K562 (cell line): Measurements from ENCODE around the gene A4GALT. TPM values are rescaled to one million over a fixed set of nuclear protein-coding genes. Genes with fewer than 3 reads are reported as not detected.

Experiments
- ATAC-seq: fragments of 200-7000 bp; cut with Tn5 transposase; 3 replicates; pipeline ENCODE4 v1.9.1; 2020; ENCODE audit warnings: moderate library complexity
- BruUV-seq: library from RNA; stranded (reverse); fragments of 400-500 nt; replicated peaks from 2 replicates; lab custom pipeline; 2021; lab: Mats Ljungman, UMichigan
- CTCF ChIA-PET: fragments of 300-600 bp; formaldehyde crosslinking; extraction: SDS; loops from one replicate; lab custom pipeline; 2021; ENCODE audit warnings: low intra/inter-chr PET ratio; lab: Yijun Ruan, JAX
- POLR2A ChIA-PET: fragments of 300-600, 350-650 bp; sonication (Branson Sonifier 250); formaldehyde crosslinking; extraction: SDS; loops from one replicate; lab custom pipeline; 2021; ENCODE audit warnings: antibody characterized with exemption, inconsistent platforms; lab: Yijun Ruan, JAX
- DNase-seq, 4 experiments: peaks; one replicate each; pipeline versions ENCODE4 v3.0.0 to v3.0.0-alpha.2; 2011 to 2018; ENCODE audit warnings: low spot score in 3 of 4, mixed read lengths in 3 of 4; ENCODE audit errors: extremely low read depth in 1 of 4
- FAIRE-seq: peaks from 2 replicates; lab custom pipeline; 2011; peaks lifted over from hg19 to GRCh38; lab: Jason Lieb, UNC
- H2AFZ ChIP-seq: 2 replicates; pipeline ENCODE4 v1.6.0; 2011; ENCODE audit warnings: low read depth, low read length, control low read depth, inconsistent platforms
- H3K27ac ChIP-seq: fragments of 200-600 bp; 3 replicates; pipeline ENCODE4 v1.8.0; 2011; ENCODE audit warnings: low read depth, mild to moderate bottlenecking, control low read depth, inconsistent platforms, low read length, moderate library complexity, mixed read lengths; ENCODE audit errors: extremely low read depth
- H3K27me3 ChIP-seq, 2 experiments: fragments of 300-600 bp in 1 of 2; 2 replicates in 1 of 2; 3 replicates in 1 of 2; pipeline versions ENCODE4 v1.6.0 to v1.8.0; 2011; ENCODE audit warnings: inconsistent platforms in 2 of 2, low read length in 2 of 2, mild to moderate bottlenecking in 1 of 2, mixed read lengths in 1 of 2, moderate library complexity in 1 of 2; ENCODE audit not compliant: control insufficient read depth in 2 of 2, insufficient read depth in 2 of 2
- H3K36me3 ChIP-seq: fragments of 300-600 bp; 3 replicates; pipeline ENCODE4 v1.8.0; 2011; ENCODE audit warnings: mild to moderate bottlenecking, low read length, inconsistent platforms; ENCODE audit not compliant: control insufficient read depth, insufficient read depth
- H3K4me1 ChIP-seq, 2 experiments: fragments of 200-600 bp in 1 of 2; replicated peaks in 1 of 2; 2 replicates in 1 of 2; 3 replicates in 1 of 2; pipeline versions ENCODE4 v1.5.1 to v1.8.0; 2011; ENCODE audit warnings: inconsistent platforms in 2 of 2, low read length in 2 of 2, mild to moderate bottlenecking in 1 of 2, mixed read lengths in 1 of 2, moderate library complexity in 1 of 2; ENCODE audit not compliant: control insufficient read depth in 2 of 2, insufficient read depth in 2 of 2
- H3K4me2 ChIP-seq: 2 replicates; pipeline ENCODE4 v1.6.1; 2011; ENCODE audit warnings: low read length, control low read depth, inconsistent platforms, mixed read lengths; ENCODE audit not compliant: insufficient read depth
- H3K4me3 ChIP-seq: fragments of 200-600 bp; sonication (generic), shearing (Covaris generic); 2 replicates; pipeline ENCODE4 v1.5.1; 2016; ENCODE audit warnings: control low read depth, inconsistent platforms
- H3K79me2 ChIP-seq: fragments of 200-600 bp; 3 replicates; pipeline ENCODE4 v1.8.0; 2011; ENCODE audit warnings: low read length, inconsistent platforms; ENCODE audit not compliant: control insufficient read depth, insufficient read depth
- H3K9ac ChIP-seq, 2 experiments: 2 replicates each; pipeline versions ENCODE4 v1.6.0 to v1.6.1; 2011; ENCODE audit warnings: low read depth in 2 of 2, low read length in 2 of 2, control low read depth in 1 of 2, inconsistent platforms in 1 of 2, mild to moderate bottlenecking in 1 of 2, mixed read lengths in 1 of 2; ENCODE audit not compliant: insufficient read depth in 1 of 2
- H3K9me1 ChIP-seq: one replicate; pipeline ENCODE4 v1.6.0; 2011; ENCODE audit warnings: inconsistent platforms, mild to moderate bottlenecking, low read length, moderate library complexity; ENCODE audit not compliant: control insufficient read depth, insufficient read depth
- H3K9me3 ChIP-seq: replicated peaks from 2 replicates; pipeline ENCODE4 v1.5.1; 2011; ENCODE audit warnings: low read depth, low read length, inconsistent platforms; ENCODE audit not compliant: control insufficient read depth, insufficient read depth
- H4K20me1 ChIP-seq: replicated peaks from 2 replicates; pipeline ENCODE4 v1.6.1; 2011; ENCODE audit warnings: low read length, inconsistent platforms, mixed read lengths; ENCODE audit not compliant: control insufficient read depth, insufficient read depth
- ARID2 ChIP-seq: fragments of 450-650 bp; IDR thresholded peaks from 2 replicates; pipeline ENCODE4 v1.6.1; 2017; ENCODE audit warnings: antibody characterized with exemption, mild to moderate bottlenecking
- ATF1 ChIP-seq, 2 experiments: fragments of 450-650 bp in 1 of 2; IDR thresholded peaks; 2 replicates each; pipeline ENCODE4 v1.6.1; 2016; ENCODE audit warnings: missing compliant biosample characterization in 1 of 2, missing genetic modification characterization in 1 of 2
- BRF1 ChIP-seq: IDR thresholded peaks from 3 replicates; pipeline ENCODE4 v1.6.1; 2011; ENCODE audit warnings: borderline replicate concordance, mild to moderate bottlenecking; ENCODE audit not compliant: insufficient read length; ENCODE audit errors: extremely low read depth
- ETV6 ChIP-seq, 3 experiments: fragments of 150-350 bp in 1 of 3; sonication (generic) in 1 of 3; formaldehyde crosslinking in 1 of 3; IDR thresholded peaks; 2 replicates each; pipeline versions ENCODE4 v1.6.1 to v1.8.0; 2014 to 2022; ENCODE audit warnings: borderline replicate concordance in 2 of 3, low read depth in 2 of 3, antibody characterized with exemption in 1 of 3, low read length in 1 of 3, mild to moderate bottlenecking in 1 of 3, missing genetic modification reagents in 1 of 3
- FOSL1 ChIP-seq: fragments of 200-800 bp; sonication (Bioruptor generic); conservative IDR thresholded peaks from 2 replicates; pipeline ENCODE4 v1.6.1; 2016; ENCODE audit warnings: missing genetic modification characterization, missing compliant biosample characterization
- FOXJ3 ChIP-seq: sonication (generic); formaldehyde crosslinking; IDR thresholded peaks from 2 replicates; pipeline ENCODE4 v1.4.0; 2020; ENCODE audit warnings: mild to moderate bottlenecking, missing genetic modification reagents
- GABPB2 ChIP-seq: fragments of 250-450 bp; sonication (Bioruptor Pico); conservative IDR thresholded peaks from 2 replicates; pipeline ENCODE4 v1.5.1; 2021; ENCODE audit warnings: mild to moderate bottlenecking
- KLF16 ChIP-seq: IDR thresholded peaks from 2 replicates; pipeline ENCODE4 v1.6.1; 2016; ENCODE audit warnings: antibody characterized with exemption
- SMARCE1 ChIP-seq: fragments of 450-650 bp; IDR thresholded peaks from 2 replicates; pipeline ENCODE4 v1.7.1; 2016; ENCODE audit warnings: mild to moderate bottlenecking
- SREBF1 ChIP-seq: fragments of 150-350 bp; IDR thresholded peaks from 2 replicates; pipeline ENCODE4 v1.6.1; 2014; ENCODE audit warnings: antibody characterized with exemption, low read depth, low read length, borderline replicate concordance
- TARDBP ChIP-seq: fragments of 450-650 bp; IDR thresholded peaks from 2 replicates; pipeline ENCODE4 v1.6.1; 2016
- TCF7 ChIP-seq: sonication (generic); IDR thresholded peaks from 2 replicates; pipeline ENCODE4 v1.6.1; 2016; ENCODE audit warnings: antibody characterized with exemption, borderline replicate concordance
- U2AF2 ChIP-seq: fragments of 200-400 bp; formaldehyde crosslinking; optimal IDR thresholded peaks from 2 replicates; pipeline ENCODE3; 2017; ENCODE audit warnings: low read depth, mild to moderate bottlenecking, low read length
- ZNF124 ChIP-seq: sonication (generic); formaldehyde crosslinking; IDR thresholded peaks from 2 replicates; pipeline ENCODE4 v1.8.1; 2022; ENCODE audit warnings: missing genetic modification reagents
- ZNF408 ChIP-seq: fragments of 250-450 bp; sonication (Bioruptor Pico); IDR thresholded peaks from 2 replicates; pipeline ENCODE4 v1.4.0; 2020; ENCODE audit warnings: low read depth, mild to moderate bottlenecking, moderate library complexity
- ZNF79 ChIP-seq: fragments of 250-450 bp; sonication (Bioruptor Pico); IDR thresholded peaks from 2 replicates; pipeline ENCODE4 v1.4.0; 2020; ENCODE audit warnings: low read depth, mild to moderate bottlenecking, moderate library complexity
- WGBS: fragments of 100-300 bp; shearing (Covaris generic); methylation state at CpG from one replicate; pipeline ENCODE4 v1.1.6; 2016; ENCODE audit warnings: low coverage, mixed read lengths; ENCODE audit not compliant: insufficient coverage; ENCODE audit errors: missing lambda C conversion rate; 5-methylcytosine and 5-hydroxymethylcytosine counted together
- in situ Hi-C: fragments of 300-500 bp; cut with MboI; formaldehyde crosslinking; loops from 4 replicates; pipeline ENCODE4 v1.15.0; 2018; ENCODE audit warnings: inconsistent platforms, mixed read lengths
- intact Hi-C: fragments of 100-400 bp; cut with micrococcal nuclease; formaldehyde crosslinking; loops from 2 replicates; pipeline ENCODE4 v1.14.2; 2022
- polyA plus RNA-seq, 8 experiments: library from polyadenylated mRNA; depleted of rRNA in 4 of 8; stranded (reverse) in 5 of 8; unstranded in 3 of 8; fragments of >200 nt; fragmentation: Nextera tagmentation in 2 of 8; fragmentation: Illumina TruSeq in 1 of 8; extraction: Ambion mirVana in 2 of 8; extraction: Trizol in 1 of 8; gene quantifications; 2 replicates each; pipeline versions ENCODE4 v1.2.1 to v1.2.3, GENCODE V29; 2011 to 2014; ENCODE audit warnings: inconsistent platforms in 1 of 8, missing spikeins in 1 of 8
- total RNA-seq, 7 experiments: library from RNA; depleted of rRNA in 6 of 7; stranded (reverse); fragments of >200 nt in 6 of 7; fragmentation: Illumina TruSeq in 2 of 7; extraction: Trizol in 2 of 7; gene quantifications; 2 replicates each; pipeline versions ENCODE4 v1.2.1 to v1.2.3, GENCODE V29; 2011 to 2021; ENCODE audit warnings: low replicate concordance in 1 of 7
- TF ChIP-seq, protein P1 (sequence below): fragments of 450-650 bp; IDR thresholded peaks from 2 replicates; pipeline ENCODE4 v1.6.1; 2017; ENCODE audit warnings: antibody characterized with exemption, mild to moderate bottlenecking
- TF ChIP-seq, protein P2 (sequence below): sonication (generic); formaldehyde crosslinking; IDR thresholded peaks from 2 replicates; pipeline ENCODE4 v1.9.0; 2022; ENCODE audit warnings: mild to moderate bottlenecking, missing genetic modification reagents

A4GALT gene
- total and polyA plus RNA-seq, 9 of the 15 experiments (the other 6 are each of a cell fraction or from before 2014, with no cell fraction given): 0.07 to 0.11 TPM; not detected in 7

DNA sequence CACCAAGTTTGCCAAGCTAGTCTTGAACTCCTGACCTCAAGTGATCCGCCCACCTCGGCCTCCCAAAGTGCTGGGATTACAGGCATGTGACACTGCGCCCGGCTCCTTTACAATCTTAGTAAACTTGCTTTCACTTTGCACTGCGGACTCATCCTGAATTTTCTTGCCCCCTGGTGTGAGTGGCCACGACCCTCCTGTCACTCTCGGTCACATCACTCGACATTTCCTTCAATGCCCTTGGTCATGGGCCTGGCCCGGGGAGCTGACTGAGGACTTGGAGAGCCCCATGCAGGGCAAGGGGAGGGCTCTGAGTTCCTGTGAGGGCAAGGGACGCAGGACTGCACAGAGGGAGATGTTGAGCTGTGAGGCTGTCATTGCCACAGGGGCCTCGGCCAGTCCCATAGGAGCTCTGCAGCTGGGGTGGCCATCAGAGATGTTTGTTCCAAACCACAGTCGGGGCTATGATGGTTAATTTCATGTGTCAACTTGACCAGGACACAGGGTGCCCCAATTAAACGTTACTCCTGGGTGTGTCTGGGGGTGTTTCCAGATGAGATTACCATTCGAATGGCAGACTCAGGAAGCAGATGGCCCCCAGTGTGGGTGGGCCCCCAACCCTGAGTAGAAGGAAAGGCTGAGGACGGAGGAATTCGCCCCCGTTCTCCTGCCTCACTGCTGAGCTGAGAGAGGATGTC is 21.2 kb downstream of the A4GALT start:
- no peak overlapping the region for H3K9ac ChIP-seq
- no peak overlapping the region for H3K4me3 ChIP-seq
- H3K4me2 ChIP-seq: no peak overlapping the region
- H3K4me1 ChIP-seq: peaks cover 0 to 20% of the 10 kb centered on the region in 2 experiments; a peak in 4 of 5 replicates
- in situ Hi-C loops: no loop called here
- H3K27me3 ChIP-seq: peaks cover 0 to 11% of the 10 kb centered on the region in 2 experiments; a peak in 1 of 5 replicates
- ATAC-seq: no peak
- intact Hi-C loops: loop anchor here (10.0 kb wide), 1 partner anchor 75 kb away; no protein-coding TSS in a partner anchor
- WGBS: 32% methylated on average over 14 of the region's 17 CpGs
- H3K27ac ChIP-seq: no peak overlapping the region
- no peak for FAIRE-seq
- POLR2A ChIA-PET: interaction anchor here (0.6 kb wide), 2 partner anchors 92 to 402 kb away, joined by 3 read pairs; no protein-coding TSS in a partner anchor
- CTCF ChIA-PET: no interaction called here
- H3K36me3 ChIP-seq: no peaks in the 10 kb centered on the region
- no peak overlapping the region for H2AFZ ChIP-seq
- H3K79me2 ChIP-seq: no peaks in the 10 kb centered on the region
- no peaks in the 10 kb centered on the region for H3K9me1 ChIP-seq
- DNase-seq: no peak
- H4K20me1 ChIP-seq: no peaks in the 10 kb centered on the region
- no TSS peak for BruUV-seq
- no peaks in the 10 kb centered on the region for H3K9me3 ChIP-seq
- TF ChIP-seq FOXJ3 (CRISPR knock-in tag) (no peak), GABPB2 (no peak), TARDBP (no peak), ARID2 (no peak), ZNF79 (CRISPR knock-in tag) (no peak), ETV6 (IDR thresholded peaks at IDR 0.05; ENCODE audit: borderline replicate concordance in 1 of 2, low read depth in 2 of 2, low read length in 1 of 2) (no peak), ETV6 (CRISPR knock-in tag; IDR thresholded peaks at IDR 0.05; ENCODE audit: borderline replicate concordance) (no peak), ZNF408 (CRISPR knock-in tag) (no peak), TCF7 (no peak), FOSL1 (tag) (no peak), BRF1 (no peak), SMARCE1 (no peak), ZNF124 (CRISPR knock-in tag) (no peak), U2AF2 (no peak), KLF16 (no peak), ATF1 (CRISPR knock-in tag; IDR thresholded peaks at IDR 0.05) (no peak), ATF1 (tag; IDR thresholded peaks at IDR 0.05) (no peak), SREBF1 (no peak)
- TF ChIP-seq, protein P1, sequence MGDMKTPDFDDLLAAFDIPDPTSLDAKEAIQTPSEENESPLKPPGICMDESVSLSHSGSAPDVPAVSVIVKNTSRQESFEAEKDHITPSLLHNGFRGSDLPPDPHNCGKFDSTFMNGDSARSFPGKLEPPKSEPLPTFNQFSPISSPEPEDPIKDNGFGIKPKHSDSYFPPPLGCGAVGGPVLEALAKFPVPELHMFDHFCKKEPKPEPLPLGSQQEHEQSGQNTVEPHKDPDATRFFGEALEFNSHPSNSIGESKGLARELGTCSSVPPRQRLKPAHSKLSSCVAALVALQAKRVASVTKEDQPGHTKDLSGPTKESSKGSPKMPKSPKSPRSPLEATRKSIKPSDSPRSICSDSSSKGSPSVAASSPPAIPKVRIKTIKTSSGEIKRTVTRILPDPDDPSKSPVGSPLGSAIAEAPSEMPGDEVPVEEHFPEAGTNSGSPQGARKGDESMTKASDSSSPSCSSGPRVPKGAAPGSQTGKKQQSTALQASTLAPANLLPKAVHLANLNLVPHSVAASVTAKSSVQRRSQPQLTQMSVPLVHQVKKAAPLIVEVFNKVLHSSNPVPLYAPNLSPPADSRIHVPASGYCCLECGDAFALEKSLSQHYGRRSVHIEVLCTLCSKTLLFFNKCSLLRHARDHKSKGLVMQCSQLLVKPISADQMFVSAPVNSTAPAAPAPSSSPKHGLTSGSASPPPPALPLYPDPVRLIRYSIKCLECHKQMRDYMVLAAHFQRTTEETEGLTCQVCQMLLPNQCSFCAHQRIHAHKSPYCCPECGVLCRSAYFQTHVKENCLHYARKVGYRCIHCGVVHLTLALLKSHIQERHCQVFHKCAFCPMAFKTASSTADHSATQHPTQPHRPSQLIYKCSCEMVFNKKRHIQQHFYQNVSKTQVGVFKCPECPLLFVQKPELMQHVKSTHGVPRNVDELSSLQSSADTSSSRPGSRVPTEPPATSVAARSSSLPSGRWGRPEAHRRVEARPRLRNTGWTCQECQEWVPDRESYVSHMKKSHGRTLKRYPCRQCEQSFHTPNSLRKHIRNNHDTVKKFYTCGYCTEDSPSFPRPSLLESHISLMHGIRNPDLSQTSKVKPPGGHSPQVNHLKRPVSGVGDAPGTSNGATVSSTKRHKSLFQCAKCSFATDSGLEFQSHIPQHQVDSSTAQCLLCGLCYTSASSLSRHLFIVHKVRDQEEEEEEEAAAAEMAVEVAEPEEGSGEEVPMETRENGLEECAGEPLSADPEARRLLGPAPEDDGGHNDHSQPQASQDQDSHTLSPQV: no peak
- TF ChIP-seq, protein P2, sequence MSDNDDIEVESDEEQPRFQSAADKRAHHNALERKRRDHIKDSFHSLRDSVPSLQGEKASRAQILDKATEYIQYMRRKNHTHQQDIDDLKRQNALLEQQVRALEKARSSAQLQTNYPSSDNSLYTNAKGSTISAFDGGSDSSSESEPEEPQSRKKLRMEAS (CRISPR knock-in tag): no peak
